Measurements from ENCODE around the gene CDR2L.

The CDR2L gene

DNA sequence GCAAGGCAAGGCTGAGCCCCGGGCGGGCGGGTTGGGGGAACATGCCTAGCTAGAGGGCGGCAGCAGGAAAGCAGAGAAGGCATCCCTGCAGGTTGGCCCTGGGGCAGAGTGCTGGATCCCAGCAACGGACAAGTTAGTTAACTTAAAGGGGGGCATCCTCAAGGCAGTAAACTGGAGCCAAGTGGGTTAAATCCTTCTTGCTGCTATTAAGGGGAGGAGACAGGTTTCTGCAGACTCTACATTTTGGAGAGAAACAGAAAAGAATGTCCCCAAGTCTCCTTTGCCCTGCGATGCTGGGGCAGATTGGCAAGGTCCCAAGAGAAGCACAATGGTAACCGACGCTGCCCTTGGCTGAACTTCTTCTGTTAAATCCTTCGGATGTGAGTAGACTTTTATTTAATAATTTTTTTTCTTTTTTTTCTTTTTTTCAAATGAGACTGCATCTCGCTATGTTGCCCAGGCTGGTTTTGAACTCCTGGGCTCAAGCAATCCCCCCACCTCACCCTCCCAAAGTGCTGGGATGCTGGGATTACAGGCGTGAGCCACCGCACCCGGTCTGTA lies 45.4 kb downstream of the CDR2L start:
- DNase-seq (ENCODE audit: extremely low read depth, insufficient read length) = no peak
- H3K4me3 ChIP-seq (replicated peaks; ENCODE audit: low read depth, low read length) = peak overlapping the region; percentile 74
- no peaks in the 10 kb centered on the region for H3K27me3 ChIP-seq (replicated peaks; ENCODE audit: control insufficient read depth, insufficient read depth, low read length)
- TF ChIP-seq CTCF (IDR thresholded peaks at IDR 0.05; ENCODE audit: insufficient read depth, low read length, poor library complexity, severe bottlenecking) = no peak
- no peaks in the 10 kb centered on the region; the same call in 1 of the 2 replicates for H3K36me3 ChIP-seq (ENCODE audit: control insufficient read depth, insufficient read depth, low read length)

GRCh38 chr17:75033346-75034235 lies 46.2 kb downstream of the CDR2L start:
- DNase-seq (ENCODE audit: extremely low read depth, insufficient read length) = peak; percentile 84
- Histone ChIP-seq H3K27me3 (replicated peaks; ENCODE audit: control insufficient read depth, insufficient read depth, low read length) (no peaks in the 10 kb centered on the region), H3K4me3 (replicated peaks; ENCODE audit: low read depth, low read length) (peak overlapping the region; percentile 74), H3K36me3 (ENCODE audit: control insufficient read depth, insufficient read depth, low read length) (no peaks in the 10 kb centered on the region; the same call in none of the 2 replicates)
- TF ChIP-seq CTCF (IDR thresholded peaks at IDR 0.05; ENCODE audit: insufficient read depth, low read length, poor library complexity, severe bottlenecking) = no peak

DNA sequence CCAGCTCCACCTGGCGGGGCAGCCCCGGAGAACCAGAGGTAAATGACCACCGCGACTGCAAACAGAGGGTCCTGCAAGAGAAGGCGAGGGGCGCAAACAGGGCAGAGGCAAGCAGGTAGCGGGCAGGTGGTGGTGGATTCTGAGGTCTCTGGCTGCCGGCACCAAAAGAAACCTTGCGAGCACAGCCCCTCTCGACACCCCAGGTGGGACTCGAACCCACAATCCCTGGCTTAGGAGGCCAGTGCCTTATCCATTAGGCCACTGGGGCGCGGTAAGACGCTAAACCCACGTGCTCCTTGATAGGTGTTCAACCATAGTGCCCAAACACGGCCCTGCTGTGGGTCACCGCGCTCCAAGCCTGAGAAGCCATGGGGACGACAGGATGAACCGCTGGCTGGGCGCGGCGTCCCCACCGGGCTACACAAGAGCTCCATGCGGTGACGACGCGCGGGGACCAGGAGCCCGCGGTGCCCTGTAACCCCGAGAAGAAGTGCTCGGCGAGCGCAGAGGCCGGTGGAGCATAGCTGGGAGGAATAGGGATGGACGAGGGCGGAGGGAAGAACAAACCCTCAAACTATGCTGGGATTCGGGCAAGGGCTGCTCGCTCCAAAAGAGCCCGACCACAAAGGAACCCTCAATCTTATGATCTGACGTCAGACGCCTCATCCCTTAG lies 46.9 kb downstream of the CDR2L start:
- H3K4me3 ChIP-seq (replicated peaks; ENCODE audit: low read depth, low read length) = peak overlapping the region; percentile 74
- peaks cover 1% of the 10 kb centered on the region for H3K36me3 ChIP-seq (ENCODE audit: control insufficient read depth, insufficient read depth, low read length)
- peak; percentile 88 for DNase-seq (ENCODE audit: extremely low read depth, insufficient read length)
- no peaks in the 10 kb centered on the region for H3K27me3 ChIP-seq (replicated peaks; ENCODE audit: control insufficient read depth, insufficient read depth, low read length)
- TF ChIP-seq CTCF (IDR thresholded peaks at IDR 0.05; ENCODE audit: insufficient read depth, low read length, poor library complexity, severe bottlenecking) = peak; percentile 19

DNA sequence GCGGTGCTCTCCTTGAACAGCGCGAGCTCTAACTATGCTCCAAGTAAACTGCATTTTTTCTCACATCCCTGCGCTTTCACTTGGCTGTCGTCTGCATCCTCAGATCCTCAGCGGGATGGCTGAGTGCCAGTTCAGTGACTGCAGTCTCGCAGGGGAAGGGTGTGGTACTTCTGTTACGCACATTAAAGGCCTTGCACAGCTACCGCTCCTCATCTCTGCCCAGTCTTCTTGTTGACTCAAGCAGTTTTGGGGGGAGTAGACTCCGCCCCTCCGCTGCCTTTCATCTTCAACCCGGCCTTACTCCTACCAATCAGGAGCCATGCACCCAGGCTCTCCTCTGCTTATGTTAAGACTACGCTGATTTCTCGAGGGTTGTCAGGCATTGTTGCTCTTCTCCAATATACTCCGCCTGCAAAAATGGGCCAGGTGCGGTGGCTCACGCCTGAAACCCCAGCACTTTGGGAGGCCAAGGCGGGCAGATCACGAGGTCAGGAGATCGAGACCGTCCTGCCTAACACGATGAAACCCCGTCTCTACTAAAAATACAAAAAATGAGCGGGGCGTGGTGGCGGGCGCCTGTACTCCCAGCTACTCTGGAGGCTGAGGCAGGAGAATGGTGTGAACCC lies 49.3 kb downstream of the CDR2L start:
- no peaks in the 10 kb centered on the region for H3K27me3 ChIP-seq (replicated peaks; ENCODE audit: control insufficient read depth, insufficient read depth, low read length)
- DNase-seq (ENCODE audit: extremely low read depth, insufficient read length) = no peak
- no peak for TF ChIP-seq CTCF (IDR thresholded peaks at IDR 0.05; ENCODE audit: insufficient read depth, low read length, poor library complexity, severe bottlenecking)
- no peak overlapping the region for H3K4me3 ChIP-seq (replicated peaks; ENCODE audit: low read depth, low read length)
- H3K36me3 ChIP-seq (ENCODE audit: control insufficient read depth, insufficient read depth, low read length) = peaks cover 2% of the 10 kb centered on the region

DNA sequence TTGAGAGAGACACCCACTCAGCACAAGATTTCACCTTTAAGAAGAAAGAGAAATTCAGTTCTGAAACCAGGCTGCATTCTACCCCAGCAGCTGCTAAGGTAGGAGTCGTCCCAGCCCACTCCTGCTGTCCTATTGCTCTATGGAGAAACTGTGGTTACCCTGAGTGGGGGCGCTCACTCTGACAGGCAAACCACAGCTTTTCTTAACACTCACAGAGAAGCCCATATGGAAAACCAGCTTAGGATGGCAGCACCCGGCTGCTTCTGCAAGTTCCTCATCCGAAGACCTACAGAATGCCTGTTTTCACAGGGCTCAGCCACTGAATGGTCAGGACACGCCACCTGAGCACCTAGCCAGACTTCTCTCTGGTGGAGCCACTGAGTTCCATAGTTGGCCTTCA lies 51.8 kb downstream of the CDR2L start:
- TF ChIP-seq CTCF (IDR thresholded peaks at IDR 0.05; ENCODE audit: insufficient read depth, low read length, poor library complexity, severe bottlenecking) = no peak
- Histone ChIP-seq H3K4me3 (replicated peaks; ENCODE audit: low read depth, low read length) (no peak overlapping the region), H3K36me3 (ENCODE audit: control insufficient read depth, insufficient read depth, low read length) (peaks cover 4% of the 10 kb centered on the region), H3K27me3 (replicated peaks; ENCODE audit: control insufficient read depth, insufficient read depth, low read length) (no peaks in the 10 kb centered on the region)
- no peak for DNase-seq (ENCODE audit: extremely low read depth, insufficient read length)

Measured in GM06990 (cell line).